T-helper 1 cell treated with Interleukin-12 subunit alpha and Interleukin-12 subunit beta and Interleukin-4 antibody, amounts not matched to agents 30 μg/mL and 1 μg/mL, for 36 hours (primary cell): ENCODE results near the gene POP4.

Source experiments
- H3K27ac Mint-ChIP-seq: one replicate; pipeline ENCODE4 v1.8.0; 2021; ENCODE audit warnings: mild to moderate bottlenecking, mixed read lengths
- H3K27me3 Mint-ChIP-seq: one replicate; pipeline ENCODE4 v1.8.0; 2021; ENCODE audit warnings: low read depth, mixed read lengths
- H3K36me3 Mint-ChIP-seq: one replicate; pipeline ENCODE4 v1.8.0; 2021; ENCODE audit warnings: low read depth, mixed read lengths
- H3K4me1 Mint-ChIP-seq: one replicate; pipeline ENCODE4 v1.8.0; 2021; ENCODE audit warnings: low read depth, mixed read lengths
- H3K4me3 Mint-ChIP-seq: one replicate; pipeline ENCODE4 v1.8.0; 2021; ENCODE audit warnings: mild to moderate bottlenecking, moderate library complexity, mixed read lengths
- H3K9me3 Mint-ChIP-seq: one replicate; pipeline ENCODE4 v1.8.0; 2021; ENCODE audit warnings: mixed read lengths

Gene POP4

DNA sequence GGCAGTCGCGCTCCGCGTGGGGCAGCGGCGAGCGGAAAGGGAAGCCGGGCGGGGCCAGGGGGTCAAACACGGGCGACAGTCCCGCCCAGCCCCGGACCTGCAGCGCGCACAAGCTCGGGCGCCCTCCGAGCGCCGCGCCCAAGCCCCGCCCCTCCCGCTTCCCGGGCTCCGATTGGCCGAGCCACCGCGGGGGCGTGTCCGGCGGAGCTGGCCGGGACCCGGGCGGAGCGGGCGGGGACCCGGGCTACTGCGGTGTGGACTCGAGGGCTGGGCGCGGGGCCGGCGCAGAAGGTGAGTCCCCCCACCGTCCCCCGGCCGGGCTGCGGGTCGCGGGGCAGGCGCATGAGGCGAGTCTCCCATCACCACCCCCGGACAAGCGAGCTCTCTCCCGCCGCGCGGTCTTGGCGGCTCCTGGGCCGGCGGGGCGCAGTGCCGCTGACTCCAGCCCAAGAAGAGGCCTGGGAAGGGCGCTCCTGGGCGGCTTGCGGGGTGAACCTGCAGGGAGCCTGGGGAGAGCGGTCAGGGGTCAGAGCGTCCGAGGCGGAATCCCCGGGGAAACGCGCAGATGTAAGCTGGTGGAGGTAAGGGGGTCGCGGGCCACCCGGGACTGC, 59.2 kb downstream of the POP4 start, which contains the start of gene PLEKHF1:
TSS of gene PLEKHF1 (plus strand) at position 247 of the 611 bp plus-strand sequence. CDS start 8,379 bp downstream, outside the sequence.
- H3K36me3 Mint-ChIP-seq: peaks cover 25% of the 10 kb centered on the region
- H3K27me3 Mint-ChIP-seq: no peaks in the 10 kb centered on the region
- H3K27ac Mint-ChIP-seq: peak within 1 kb of the TSS; percentile 84
- H3K4me3 Mint-ChIP-seq: peak within 1 kb of the TSS; percentile 89
- H3K9me3 Mint-ChIP-seq: no peaks in the 10 kb centered on the region
- H3K4me1 Mint-ChIP-seq: peaks cover 57% of the 10 kb centered on the region

DNA sequence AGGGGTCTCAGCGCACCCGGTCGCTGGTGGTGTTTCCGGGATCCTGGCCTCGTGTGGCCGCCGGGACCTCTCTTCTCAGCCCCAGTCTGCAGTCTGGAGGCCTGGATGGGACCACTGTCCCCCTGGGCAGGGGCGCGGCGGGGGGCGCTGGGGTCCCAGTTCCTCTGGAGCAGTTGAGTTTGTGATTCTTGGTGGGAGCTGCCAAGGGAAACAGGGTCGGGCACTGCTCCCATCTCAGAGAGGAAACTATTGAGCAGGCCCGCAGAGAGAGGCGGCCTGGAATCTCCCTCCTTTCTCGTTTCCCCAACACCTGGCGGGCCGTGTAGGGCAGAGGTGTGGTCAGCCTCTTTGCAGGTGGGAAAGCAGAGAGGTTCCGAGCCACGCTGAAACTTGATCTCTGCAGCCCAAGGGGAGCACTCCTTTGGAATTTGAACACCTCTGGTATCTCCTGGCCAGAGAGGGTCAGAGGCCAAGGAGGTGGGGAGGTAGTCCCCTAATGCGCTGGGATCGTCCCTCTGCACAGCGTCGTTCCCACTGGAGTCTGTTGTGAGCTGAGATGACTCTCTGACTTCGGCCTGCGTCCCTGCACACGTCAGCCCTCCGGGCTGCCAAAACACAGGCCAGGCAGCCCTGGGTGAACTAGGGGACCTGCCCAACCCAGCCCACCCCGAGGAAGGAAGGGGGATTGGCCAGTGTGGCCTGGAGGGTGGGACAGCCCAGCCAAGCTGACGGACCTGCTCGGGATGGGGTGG, 59.9 kb downstream of the POP4 start:
- peak overlapping the region; percentile 89 for H3K4me3 Mint-ChIP-seq
- peaks cover 30% of the 10 kb centered on the region for H3K36me3 Mint-ChIP-seq
- H3K27ac Mint-ChIP-seq: peak overlapping the region; percentile 84
- H3K4me1 Mint-ChIP-seq: peaks cover 59% of the 10 kb centered on the region
- no peaks in the 10 kb centered on the region for H3K9me3 Mint-ChIP-seq
- H3K27me3 Mint-ChIP-seq: no peaks in the 10 kb centered on the region
